Heart right ventricle (tissue), 16 donors: ENCODE results near the gene SLFN12L. TPM values are rescaled to one million over a fixed set of nuclear protein-coding genes. Genes with fewer than 3 reads are reported as not detected.

Source experiments
- ATAC-seq, 8 donors: fragments of 200-7000 bp; cut with Tn5 transposase; one replicate each; pipeline ENCODE4 v1.9.1; 2020; ENCODE audit warnings: mild to moderate bottlenecking in 8 of 8, moderate library complexity in 8 of 8, moderate number of reproducible peaks in 1 of 8
- DNase-seq, 2 donors: peaks; one replicate each; pipeline ENCODE4 v3.0.0-alpha.2; 2020
- H3K27ac ChIP-seq, 10 donors: fragments of 200-600 bp; sonication (generic) in 2 of 10; one replicate each; pipeline versions ENCODE4 v1.5.0 to v1.8.0; 2020 to 2022; ENCODE audit warnings: mild to moderate bottlenecking in 3 of 10
- H3K27me3 ChIP-seq, 7 donors: fragments of 200-600 bp; one replicate each; pipeline ENCODE4 v1.8.0; 2021 to 2022; ENCODE audit warnings: mild to moderate bottlenecking in 2 of 7
- H3K36me3 ChIP-seq, 9 donors: fragments of 200-600 bp; sonication (generic) in 1 of 9; one replicate each; pipeline versions ENCODE4 v1.5.0 to v1.8.0; 2020 to 2022; ENCODE audit warnings: mild to moderate bottlenecking in 2 of 9
- H3K4me1 ChIP-seq, 9 donors: fragments of 200-600 bp; sonication (generic) in 1 of 9; one replicate each; pipeline versions ENCODE4 v1.5.0 to v1.8.0; 2020 to 2022; ENCODE audit warnings: mild to moderate bottlenecking in 4 of 9
- H3K4me3 ChIP-seq, 10 donors: fragments of 200-600 bp; sonication (generic) in 2 of 10; one replicate each; pipeline versions ENCODE4 v1.5.0 to v1.8.0; 2020 to 2022; ENCODE audit warnings: mild to moderate bottlenecking in 7 of 10, moderate library complexity in 2 of 10
- H3K9me3 ChIP-seq, 11 donors: fragments of 200-600 bp in 10 of 11; sonication (generic) in 2 of 11; one replicate each; pipeline versions ENCODE4 v1.5.0 to v1.8.0; 2013 to 2022; ENCODE audit warnings: mild to moderate bottlenecking in 2 of 11, control low read depth in 1 of 11, moderate library complexity in 1 of 11
- CTCF ChIP-seq, 9 donors: fragments of 200-600 bp; sonication (generic) in 2 of 9; IDR thresholded peaks; one replicate each; pipeline versions ENCODE4 v1.5.0 to v1.8.0; 2021 to 2022; ENCODE audit warnings: antibody characterized with exemption in 9 of 9, mild to moderate bottlenecking in 5 of 9, moderate library complexity in 1 of 9
- whole genome bisulfite sequencing, 2 donors: extraction: QIAGEN DNeasy Blood & Tissue Kit; methylation state at CpG; one replicate each; pipeline ENCODE4 v1.1.7; 2013; ENCODE audit warnings: inconsistent platforms in 1 of 2; 5-methylcytosine and 5-hydroxymethylcytosine counted together
- intact Hi-C, 10 donors: fragments of 100-400 bp; cut with DNase I; formaldehyde crosslinking; loops; one replicate each; pipeline versions ENCODE4 v1.11.1 to v1.14.2; 2022
- polyA plus RNA-seq, 2 donors: library from polyadenylated mRNA; stranded (reverse); fragments of 200-250 nt; gene quantifications; one replicate each; pipeline ENCODE4 v1.2.3, GENCODE V29; 2013
- total RNA-seq, 10 donors: library from RNA; stranded (reverse); fragmentation: NEBNext Ultra II Directional in 3 of 10; extraction: Animal tissue kit (Norgen Biotek cat#: 25700) in 3 of 10; gene quantifications; one replicate each; pipeline versions ENCODE4 v1.2.1 to v1.2.4, GENCODE V29; 2021 to 2023
- donor health status: Arrhythmogenic right ventricular cardiomyopathy.
- donor health status: ischemic (EF 13 %, LVEDD 7.1; RV severe dilation, severe dysfunction).
- donor health status: healthy with polysubstance abuse.
- donor health status: DM: no; HTN: yes; CAD: no.
- donor health status: DM: no; HTN: no; CAD: no.
- donor health status: ischemic (EF 25% LVEDD 6.9; RV normal size, moderate dysfunction).
- donor health status: ischemic (EF 25% LVEDD 5.7; RV mildly dilated, moderate dysfunction).
- donor health status: healthy.
- donor health status: DM: yes; HTN: yes; CAD: no.
- donor health status: Ischemic cardiomyopathy.
- donor health status: ischemic (EF 35%, LVEDD 5.7; RV mildly dilated, moderate dysfunction).
- donor health status: nonischemic (EF 11% LVEDD 7.7; RV severe dilation, severe dysfunction).
- donor health status: DM: yes; HTN: yes; CAD: no.
- donor health status: PGD.
- donor health status: ischemic (EF 29% LVEDD 5.4; RV normal size, mild dysfunction).
- donor health status: nonischemic (EF 23%, LVEDD 6.1; RV moderate dilation, normal function).

Gene SLFN12L
- total and polyA plus RNA-seq, 12 donors: 0.06 to 4.5 (median 0.68) TPM

GRCh38 chr17:35453171-35453570, 84.3 kb downstream of the SLFN12L start:
- no peaks in the 10 kb centered on the region for H3K36me3 ChIP-seq
- peaks cover 0 to 15% (median 3%) of the 10 kb centered on the region in 9 donors for H3K4me1 ChIP-seq
- peaks cover 0 to 47% (median 18%) of the 10 kb centered on the region in 7 donors for H3K27me3 ChIP-seq
- 59 to 60% methylated on average over 1 of the region's 1 CpG for WGBS, 2 donors
- H3K27ac ChIP-seq: no peak overlapping the region
- DNase-seq (no peak), ATAC-seq (no peak)
- H3K4me3 ChIP-seq: no peak overlapping the region
- intact Hi-C loops: no loop called here
- TF ChIP-seq CTCF (IDR thresholded peaks at IDR 0.05): no peak
- H3K9me3 ChIP-seq: peaks cover 0 to 5% (median 0%) of the 10 kb centered on the region in 11 donors

GRCh38 chr17:35449371-35449931, 88.0 kb downstream of the SLFN12L start:
- Histone ChIP-seq H3K27me3 (peaks cover 0 to 64% (median 21%) of the 10 kb centered on the region in 7 donors), H3K4me1 (peaks cover 0 to 24% (median 13%) of the 10 kb centered on the region in 9 donors), H3K27ac (peak overlapping the region in 5 of 10 donors; percentile 1 to 84 (median 13)), H3K36me3 (no peaks in the 10 kb centered on the region), H3K9me3 (peaks cover 0 to 5% (median 0%) of the 10 kb centered on the region in 11 donors), H3K4me3 (peak overlapping the region in 9 of 10 donors; percentile 3 to 66 (median 61))
- ATAC-seq: peak; percentile 8 to 54 (median 42)
- peak; percentile 16 to 26 for DNase-seq
- no peak for TF ChIP-seq CTCF (IDR thresholded peaks at IDR 0.05)
- intact Hi-C loops: loop anchor here in 1 of 10 donors (5.0 kb wide), 1 partner anchor 83 kb away; no protein-coding TSS in a partner anchor
- WGBS, 2 donors: 17 to 27% methylated on average over 36 of the region's 36 CpGs

GRCh38 chr17:35448899-35449227, 88.6 kb downstream of the SLFN12L start:
- Histone ChIP-seq H3K36me3 (no peaks in the 10 kb centered on the region), H3K27me3 (peaks cover 0 to 61% (median 21%) of the 10 kb centered on the region in 7 donors), H3K9me3 (peaks cover 0 to 5% (median 0%) of the 10 kb centered on the region in 11 donors), H3K27ac (peak overlapping the region in 6 of 10 donors; percentile 75 to 84 (median 78)), H3K4me3 (peak overlapping the region in 8 of 10 donors; percentile 38 to 66 (median 62)), H3K4me1 (peaks cover 0 to 24% (median 13%) of the 10 kb centered on the region in 9 donors)
- ATAC-seq (peak in 5 of 8 donors; percentile 1 to 49 (median 15)), DNase-seq (no peak)
- intact Hi-C loops: loop anchor here in 1 of 10 donors (5.0 kb wide), 1 partner anchor 83 kb away; no protein-coding TSS in a partner anchor
- TF ChIP-seq CTCF (IDR thresholded peaks at IDR 0.05): no peak
- WGBS, 2 donors: 18 to 38% methylated on average over 16 of the region's 16 CpGs

GRCh38 chr17:35448214-35448898, 89.1 kb downstream of the SLFN12L start, which contains the start of gene SLFN13:
Gene SLFN13, minus strand, starts transcription at chr17:35448766. Its CDS starts 3,086 bp downstream, at chr17:35445680.
- ATAC-seq (peak; percentile 89 to 95 (median 93)), DNase-seq (peak; percentile 81 to 88)
- peak within 1 kb of the TSS; percentile 38 to 66 (median 61) for H3K4me3 ChIP-seq
- intact Hi-C loops: loop anchor here in 1 of 10 donors (5.0 kb wide), 1 partner anchor 84 kb away; no protein-coding TSS in a partner anchor
- H3K9me3 ChIP-seq: peaks cover 0 to 5% (median 0%) of the 10 kb centered on the region in 11 donors
- H3K27me3 ChIP-seq: peaks cover 0 to 61% (median 21%) of the 10 kb centered on the region in 7 donors
- no peaks in the 10 kb centered on the region for H3K36me3 ChIP-seq
- WGBS, 2 donors: 2 to 4% methylated on average over 44 of the region's 44 CpGs
- H3K27ac ChIP-seq: peak within 1 kb of the TSS in 9 of 10 donors; percentile 39 to 84 (median 77)
- peaks cover 0 to 24% (median 13%) of the 10 kb centered on the region in 9 donors for H3K4me1 ChIP-seq
- TF ChIP-seq CTCF (IDR thresholded peaks at IDR 0.05): no peak
